HG02840 (cell line): Measurements from ENCODE around the gene PNMA5.
"Not testable (repeated sequence)": the region's sequence is repeated elsewhere in the genome, so short reads cannot be mapped to it uniquely, and the experiment has no call there.

ENCODE experiments used
- ATAC-seq: cut with Tn5 transposase; IDR thresholded peaks from one replicate; pipeline ENCODE4 v1.9.1; 2021; ENCODE audit warnings: mild to moderate bottlenecking, moderate library complexity, moderate number of reproducible peaks; ENCODE audit not compliant: unreplicated experiment, low FRiP score

PNMA5 gene

DNA sequence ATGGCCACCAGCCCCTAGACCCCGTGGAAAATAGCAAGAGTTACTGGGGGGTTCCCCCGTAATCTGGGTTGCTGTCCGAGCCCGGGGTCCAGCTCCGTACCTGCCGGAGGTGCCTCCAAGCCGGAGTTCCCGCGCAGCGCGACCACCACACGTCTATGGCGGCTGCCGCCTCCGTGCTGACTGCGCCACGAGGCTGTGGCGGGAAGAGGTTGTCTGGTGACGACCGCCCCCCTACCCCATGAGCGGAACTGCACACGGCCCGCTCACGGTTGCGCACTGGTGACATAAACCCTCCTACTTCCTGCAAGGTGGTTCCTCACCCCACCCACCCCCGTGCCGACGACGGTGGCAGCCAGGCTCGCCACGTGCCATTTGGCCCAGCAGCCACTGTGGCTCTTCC, at the start of gene PNMA5:
Gene PNMA5, minus strand, starts transcription at position 184 of the 400 bp plus-strand sequence. CDS start 2,518 bp downstream, outside the sequence.
- no peak for ATAC-seq

- ATAC-seq: no peak
These were observed 38.6 kb upstream of the PNMA5 start for GRCh38 chrX:153032397-153033118.

GRCh38 chrX:153030801-153031200, 36.9 kb upstream of the PNMA5 start:
- ATAC-seq: no peak

DNA sequence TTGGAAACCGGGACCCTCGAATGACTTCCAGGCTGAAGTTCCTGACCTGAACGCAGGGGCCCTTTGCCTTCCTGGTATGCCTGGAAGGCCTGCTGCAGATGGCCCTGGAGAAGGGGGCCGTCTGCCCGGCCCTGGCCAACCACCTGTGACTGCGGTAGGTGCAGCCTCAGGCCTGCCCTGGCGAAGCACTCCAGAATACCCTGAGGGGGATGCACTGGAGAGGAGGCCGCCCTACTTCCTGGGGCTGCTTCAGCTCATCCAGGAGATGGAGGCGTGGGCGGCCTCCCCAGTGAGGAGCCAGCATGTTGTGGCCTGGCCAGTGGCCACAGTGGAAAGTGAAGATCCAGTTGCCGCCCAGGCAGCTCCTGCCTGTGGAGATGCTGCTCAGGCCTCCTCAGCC, 36.0 kb upstream of the PNMA5 start:
- no peak for ATAC-seq

- ATAC-seq: no peak
These were observed 35.2 kb upstream of the PNMA5 start for GRCh38 chrX:153029162-153029561.

DNA sequence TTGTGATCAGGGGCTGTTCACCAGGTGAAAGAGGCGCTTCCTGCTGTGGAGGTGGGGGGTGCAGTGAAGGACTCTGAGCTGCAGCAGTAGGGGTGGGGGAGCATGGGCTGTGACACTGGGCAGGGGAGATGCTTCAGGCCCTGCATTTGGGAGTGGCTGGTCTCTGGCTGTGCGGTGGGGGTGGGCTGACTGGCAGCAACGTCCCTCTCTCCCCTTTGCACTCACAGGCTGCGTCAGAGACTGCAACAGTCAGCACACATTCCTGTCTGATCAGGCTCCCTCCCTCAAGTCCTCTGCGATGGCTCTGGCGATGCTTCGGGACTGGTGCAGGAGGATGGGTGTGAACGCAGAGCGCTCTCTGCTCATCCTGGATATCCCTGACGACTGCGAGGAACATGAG, 34.6 kb upstream of the PNMA5 start:
- ATAC-seq: not testable (repeated sequence)

DNA sequence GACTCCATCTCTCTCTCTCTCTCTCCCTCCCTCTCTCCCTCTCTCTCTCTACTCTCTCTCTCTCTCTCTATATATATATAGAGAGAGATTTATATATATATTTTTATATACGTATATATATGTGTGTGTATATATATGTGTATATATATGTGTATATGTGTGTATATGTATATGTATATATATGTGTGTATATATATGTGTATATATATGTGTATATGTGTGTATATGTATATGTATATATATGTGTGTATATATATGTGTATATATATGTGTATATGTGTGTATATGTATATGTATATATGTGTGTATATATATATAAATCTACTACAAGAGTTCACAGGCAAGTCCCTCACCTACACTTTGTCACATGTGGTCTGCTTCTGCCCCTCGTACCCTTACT, 32.6 kb upstream of the PNMA5 start:
- ATAC-seq: peak; percentile 75

- ATAC-seq: no peak
These were observed 25.2 kb upstream of the PNMA5 start for GRCh38 chrX:153019166-153019565.

- not testable (repeated sequence) for ATAC-seq
These were observed 23.3 kb upstream of the PNMA5 start for GRCh38 chrX:153017174-153017573.

DNA sequence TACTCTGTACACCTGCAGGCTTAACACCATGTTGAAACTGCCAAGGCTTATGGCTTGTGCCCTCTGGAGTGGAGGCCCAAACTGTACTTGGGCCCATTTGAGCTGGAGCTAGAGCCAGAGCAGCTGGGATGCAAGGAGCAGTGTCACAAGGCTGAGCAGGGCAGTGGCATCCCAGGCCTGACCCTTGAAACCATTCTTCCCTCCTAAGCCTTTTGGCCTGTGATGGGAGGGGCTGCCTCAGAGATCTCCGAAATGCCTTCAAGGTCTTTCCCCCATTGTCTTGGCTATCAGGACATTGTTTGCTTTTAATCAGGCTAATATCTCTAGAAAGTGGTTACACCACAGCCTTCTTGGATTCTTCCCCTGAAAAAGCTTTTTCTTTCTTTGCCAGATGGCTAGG, 10.9 kb upstream of the PNMA5 start:
- no peak for ATAC-seq

- ATAC-seq: no peak
These were observed 10.1 kb upstream of the PNMA5 start for GRCh38 chrX:153003981-153004380.

DNA sequence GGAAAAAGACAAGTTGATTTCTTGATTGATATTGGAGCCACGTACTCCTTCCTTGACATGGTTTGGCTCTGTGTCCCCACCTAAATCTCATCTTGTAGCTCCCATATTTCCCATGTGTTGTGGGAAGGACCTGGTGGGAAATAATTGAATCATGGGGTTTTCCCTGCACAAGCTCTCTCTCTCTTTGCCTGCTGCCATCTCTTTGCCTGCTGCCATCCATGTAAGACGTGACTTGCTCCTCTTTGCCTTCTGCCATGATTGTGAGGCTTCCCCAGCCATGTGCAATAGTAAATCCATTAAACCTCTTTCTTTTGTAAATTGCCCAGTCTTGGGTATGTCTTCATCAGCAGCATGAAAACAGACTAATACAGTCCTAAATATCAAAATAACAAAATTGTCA, 8.3 kb upstream of the PNMA5 start:
- ATAC-seq: not testable (repeated sequence)

DNA sequence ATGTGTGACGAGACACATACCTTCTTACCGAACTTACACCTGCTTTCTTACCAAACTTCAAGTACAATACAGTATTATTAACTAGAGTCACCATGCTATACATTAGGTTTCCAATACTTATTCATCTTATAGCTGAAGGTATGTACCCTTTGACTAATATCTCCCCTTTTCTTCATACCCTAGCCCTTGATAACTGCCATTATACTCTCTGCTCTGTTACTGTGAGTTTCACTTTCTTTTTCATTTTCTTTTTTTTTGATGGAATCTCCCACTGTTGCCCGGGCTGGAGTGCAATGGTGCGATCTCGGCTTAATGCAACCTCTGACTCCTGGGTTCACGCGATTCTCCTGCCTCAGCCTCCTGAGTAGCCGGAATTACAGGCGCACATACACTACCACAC, 3.4 kb upstream of the PNMA5 start:
- no peak for ATAC-seq

DNA sequence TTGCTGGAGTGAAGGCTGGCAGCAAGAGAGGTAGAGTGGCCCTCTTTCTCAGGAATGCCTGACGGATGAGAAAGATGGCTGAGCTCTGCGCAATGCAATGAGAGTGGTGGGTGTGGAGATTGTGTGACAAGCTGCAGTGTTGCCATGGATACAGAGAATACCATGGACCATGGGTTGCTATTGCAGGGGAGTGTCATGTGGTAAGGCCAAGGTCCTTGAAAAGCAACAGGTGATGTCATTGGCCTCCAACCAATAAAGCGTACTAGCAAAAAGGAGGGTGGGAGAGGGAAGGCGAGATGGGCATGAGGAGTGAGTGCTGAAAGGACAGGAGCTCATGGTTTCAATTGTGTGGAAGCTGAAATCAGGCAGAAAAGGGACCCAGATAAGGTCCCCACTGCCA, 1.8 kb downstream of the PNMA5 start:
- ATAC-seq: no peak

GRCh38 chrX:152991123-152991522, 2.8 kb downstream of the PNMA5 start:
- ATAC-seq: no peak

DNA sequence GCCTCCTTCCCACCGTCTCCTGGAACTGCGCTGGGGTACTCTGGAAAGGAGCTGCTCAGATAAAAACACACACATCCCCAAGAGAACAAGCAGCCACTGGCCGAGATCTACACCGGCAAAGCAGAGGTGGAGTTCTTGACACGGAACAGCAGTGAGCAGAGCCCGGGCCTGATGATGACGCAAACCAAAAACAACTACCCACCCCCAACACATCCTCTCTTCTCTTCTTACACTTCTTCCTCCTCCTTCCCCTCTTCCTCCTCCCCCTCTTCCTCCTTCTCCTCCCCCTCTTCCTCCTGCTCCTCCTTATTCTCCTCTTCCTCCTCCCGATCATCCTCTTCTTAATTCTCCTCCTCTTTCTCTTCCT, 4.6 kb downstream of the PNMA5 start:
- ATAC-seq: no peak

- ATAC-seq: no peak
These were observed 5.2 kb downstream of the PNMA5 start for GRCh38 chrX:152988536-152989291.

DNA sequence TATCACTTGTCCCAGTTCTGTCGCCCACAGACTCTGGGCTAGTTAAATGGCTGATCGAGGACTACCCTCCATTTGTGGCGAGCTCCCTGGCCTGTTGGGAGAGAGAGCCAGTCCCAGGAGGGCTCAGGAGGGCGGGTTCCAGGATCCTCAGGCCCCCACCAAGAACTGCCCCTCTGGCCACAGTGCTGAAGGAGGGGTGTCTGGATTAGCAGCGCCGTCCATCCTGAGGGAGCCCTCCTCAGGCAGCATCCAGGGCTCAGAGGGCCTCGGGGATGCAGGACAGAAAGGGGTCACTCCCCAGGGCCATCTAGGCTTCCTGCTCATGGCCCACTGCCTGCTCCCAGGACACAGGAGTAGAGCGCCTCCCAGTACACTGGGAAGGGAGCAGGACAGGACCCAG, 6.1 kb downstream of the PNMA5 start:
- no peak for ATAC-seq

- not testable (repeated sequence) for ATAC-seq
These were observed 6.8 kb downstream of the PNMA5 start for GRCh38 chrX:152987156-152987555.

GRCh38 chrX:152985383-152985782, 8.5 kb downstream of the PNMA5 start:
- ATAC-seq: not testable (repeated sequence)

DNA sequence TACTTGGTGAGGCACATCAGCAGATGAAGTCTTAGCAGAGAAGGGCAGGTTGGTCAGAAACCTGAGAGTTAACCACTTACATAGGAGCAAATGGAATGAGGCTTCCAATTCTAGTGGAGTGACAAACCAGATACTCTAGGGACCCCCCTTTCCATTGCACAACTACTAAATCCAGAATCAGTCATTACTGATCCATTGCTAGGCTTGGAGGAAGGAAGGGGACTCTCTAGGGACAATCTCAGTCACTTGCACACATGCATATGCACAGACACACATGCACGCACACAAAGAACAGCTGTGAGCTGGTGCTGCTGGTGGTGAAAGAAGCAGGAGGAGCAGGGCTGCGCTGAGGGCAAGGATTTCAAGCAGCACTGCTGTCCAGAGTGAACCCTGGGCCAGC, 25.7 kb downstream of the PNMA5 start:
- ATAC-seq: no peak

DNA sequence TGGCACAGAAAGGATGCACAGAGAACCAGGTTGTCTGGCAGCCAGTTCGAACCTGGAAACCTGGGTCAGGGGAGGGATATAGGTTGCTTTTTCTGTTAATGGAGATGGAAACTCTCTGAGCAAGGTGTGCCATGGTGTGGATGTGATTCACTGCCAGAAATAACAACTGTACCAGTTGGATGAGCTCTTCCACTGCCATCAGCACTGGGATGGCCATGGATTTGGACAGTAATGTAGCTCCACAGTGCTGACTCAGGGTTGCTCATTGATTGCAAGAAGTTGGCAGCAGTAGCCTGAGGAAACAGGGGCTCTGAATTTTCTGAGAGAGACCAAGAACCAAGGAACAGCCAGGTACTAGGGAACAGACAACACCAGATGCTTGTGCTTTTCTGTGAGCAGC, 33.8 kb downstream of the PNMA5 start:
- ATAC-seq: no peak
